GM06990 (cell line): ENCODE data around the gene NFE2L3.
"Not testable (repeated sequence)": the region's sequence is repeated elsewhere in the genome, so short reads cannot be mapped to it uniquely, and the experiment has no call there.

Source experiments
- DNase-seq: peaks from one replicate; pipeline ENCODE4 v3.0.0-alpha.2; 2011; ENCODE audit not compliant: insufficient read length; ENCODE audit errors: extremely low read depth
- H3K27me3 ChIP-seq: replicated peaks from 2 replicates; pipeline ENCODE4 v1.6.0; 2011; ENCODE audit warnings: low read length; ENCODE audit not compliant: control insufficient read depth, insufficient read depth
- H3K36me3 ChIP-seq: 2 replicates; pipeline ENCODE4 v1.5.1; 2011; ENCODE audit warnings: low read length; ENCODE audit not compliant: control insufficient read depth, insufficient read depth
- H3K4me3 ChIP-seq: replicated peaks from 2 replicates; pipeline ENCODE4 v1.5.1; 2011; ENCODE audit warnings: low read depth, mild to moderate bottlenecking, control low read depth, low read length
- TF ChIP-seq, protein P1 (sequence below): IDR thresholded peaks from 2 replicates; pipeline ENCODE4 v1.5.1; 2011; ENCODE audit warnings: low read length, control low read depth, mild to moderate bottlenecking, inconsistent platforms; ENCODE audit not compliant: insufficient read depth, poor library complexity, severe bottlenecking

NFE2L3 gene

DNA sequence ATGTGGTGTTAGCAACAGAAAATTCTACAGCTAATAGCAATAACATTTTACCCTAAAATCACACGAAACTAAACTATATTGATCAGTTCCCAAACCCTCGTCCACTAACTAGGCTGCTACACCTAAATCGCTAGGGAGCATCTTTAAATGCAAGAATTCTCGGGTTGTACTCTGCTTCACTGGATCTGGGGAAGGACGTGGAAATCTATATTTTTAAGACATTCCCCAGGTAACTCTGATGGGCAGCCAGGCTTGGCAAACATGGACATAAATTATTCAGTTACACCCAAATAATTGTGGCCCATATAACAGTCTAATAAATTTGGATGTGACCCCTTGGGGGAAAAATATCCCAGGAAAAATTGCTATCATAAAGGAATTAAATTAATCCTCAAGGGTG lies 36.3 kb upstream of the NFE2L3 start:
- Histone ChIP-seq H3K36me3 (no peaks in the 10 kb centered on the region), H3K27me3 (no peaks in the 10 kb centered on the region), H3K4me3 (no peak overlapping the region)
- TF ChIP-seq, protein P1, sequence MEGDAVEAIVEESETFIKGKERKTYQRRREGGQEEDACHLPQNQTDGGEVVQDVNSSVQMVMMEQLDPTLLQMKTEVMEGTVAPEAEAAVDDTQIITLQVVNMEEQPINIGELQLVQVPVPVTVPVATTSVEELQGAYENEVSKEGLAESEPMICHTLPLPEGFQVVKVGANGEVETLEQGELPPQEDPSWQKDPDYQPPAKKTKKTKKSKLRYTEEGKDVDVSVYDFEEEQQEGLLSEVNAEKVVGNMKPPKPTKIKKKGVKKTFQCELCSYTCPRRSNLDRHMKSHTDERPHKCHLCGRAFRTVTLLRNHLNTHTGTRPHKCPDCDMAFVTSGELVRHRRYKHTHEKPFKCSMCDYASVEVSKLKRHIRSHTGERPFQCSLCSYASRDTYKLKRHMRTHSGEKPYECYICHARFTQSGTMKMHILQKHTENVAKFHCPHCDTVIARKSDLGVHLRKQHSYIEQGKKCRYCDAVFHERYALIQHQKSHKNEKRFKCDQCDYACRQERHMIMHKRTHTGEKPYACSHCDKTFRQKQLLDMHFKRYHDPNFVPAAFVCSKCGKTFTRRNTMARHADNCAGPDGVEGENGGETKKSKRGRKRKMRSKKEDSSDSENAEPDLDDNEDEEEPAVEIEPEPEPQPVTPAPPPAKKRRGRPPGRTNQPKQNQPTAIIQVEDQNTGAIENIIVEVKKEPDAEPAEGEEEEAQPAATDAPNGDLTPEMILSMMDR, result no peak
- DNase-seq, result no peak

DNA sequence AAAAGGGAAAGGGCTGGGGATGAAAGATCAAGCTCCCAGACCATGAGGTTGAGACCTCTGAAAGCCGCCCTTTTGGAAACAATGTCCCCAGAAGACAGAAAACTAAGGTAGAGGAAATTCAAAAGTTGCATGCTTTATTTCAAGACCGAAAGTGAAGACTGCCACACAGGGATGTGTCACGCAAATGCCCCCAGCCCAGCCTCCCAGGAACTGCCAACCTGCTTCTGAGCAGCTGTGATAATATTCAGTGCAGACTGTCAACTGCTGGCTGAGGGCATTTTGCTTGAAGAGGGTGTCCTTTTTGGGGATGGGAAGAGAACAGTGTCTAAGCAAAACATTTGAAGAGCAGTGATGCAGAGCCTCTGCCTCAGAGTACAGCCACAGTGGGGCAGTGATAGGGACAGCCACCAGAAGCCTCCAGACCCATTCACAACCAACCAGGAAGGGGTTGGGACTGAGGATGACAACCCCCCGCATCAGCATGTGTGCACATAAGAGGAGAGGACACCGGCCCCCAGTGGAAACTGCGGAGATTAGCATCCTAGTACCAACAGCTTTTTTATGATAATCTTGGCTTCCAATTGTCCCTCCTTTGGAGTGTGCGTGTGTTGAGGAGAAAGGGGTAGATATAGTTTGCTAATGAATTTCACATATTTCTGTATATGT lies 34.7 kb upstream of the NFE2L3 start:
- DNase-seq, result no peak
- Histone ChIP-seq H3K27me3 (no peaks in the 10 kb centered on the region), H3K36me3 (no peaks in the 10 kb centered on the region), H3K4me3 (no peak overlapping the region; the same call in 1 of the 2 replicates)
- TF ChIP-seq, protein P1, result no peak

DNA sequence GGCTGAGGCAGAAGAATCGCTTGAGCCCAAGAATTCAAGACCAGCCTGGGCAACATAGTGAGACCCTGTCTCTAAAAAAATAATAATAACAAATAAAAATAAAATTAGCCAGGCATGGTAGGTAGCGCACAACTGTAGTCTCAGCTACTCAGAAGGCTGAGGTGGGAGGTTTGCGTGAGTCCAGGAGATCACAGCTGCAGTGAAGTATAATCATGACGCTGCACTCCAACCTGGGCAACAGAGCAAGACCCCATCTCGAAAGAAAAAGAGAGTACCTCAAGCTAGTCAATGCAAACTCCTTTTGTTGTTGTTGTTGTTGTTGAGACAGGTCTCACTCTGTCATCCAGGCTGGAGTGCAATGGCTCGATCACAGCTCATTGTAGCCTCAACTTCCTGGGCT lies 34.0 kb upstream of the NFE2L3 start:
- H3K36me3 ChIP-seq, result no peaks in the 10 kb centered on the region
- no peak for DNase-seq
- H3K4me3 ChIP-seq, result no peak overlapping the region
- TF ChIP-seq, protein P1, result no peak
- H3K27me3 ChIP-seq, result no peaks in the 10 kb centered on the region

DNA sequence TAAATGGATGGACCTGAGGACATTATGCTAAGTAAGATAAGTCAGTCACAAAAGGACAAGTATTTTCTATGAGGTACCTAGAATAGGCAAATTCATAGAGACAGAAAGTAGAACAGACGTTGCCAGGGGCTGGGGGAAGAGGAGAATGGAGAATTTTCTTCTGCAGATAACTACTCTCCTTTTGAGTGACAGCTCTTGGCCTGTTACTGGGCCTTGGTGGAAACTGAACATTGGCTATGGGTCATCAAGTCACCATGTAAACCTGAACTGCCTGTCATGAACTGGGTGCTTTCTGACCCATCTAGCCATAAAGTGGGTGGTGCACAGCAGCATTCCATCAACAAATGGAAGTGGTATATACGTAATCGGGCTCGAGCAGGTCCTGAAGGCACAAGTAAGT lies 29.3 kb upstream of the NFE2L3 start:
- Histone ChIP-seq H3K27me3 (no peaks in the 10 kb centered on the region), H3K36me3 (no peaks in the 10 kb centered on the region), H3K4me3 (no peak overlapping the region)
- no peak for DNase-seq
- TF ChIP-seq, protein P1, result no peak

DNA sequence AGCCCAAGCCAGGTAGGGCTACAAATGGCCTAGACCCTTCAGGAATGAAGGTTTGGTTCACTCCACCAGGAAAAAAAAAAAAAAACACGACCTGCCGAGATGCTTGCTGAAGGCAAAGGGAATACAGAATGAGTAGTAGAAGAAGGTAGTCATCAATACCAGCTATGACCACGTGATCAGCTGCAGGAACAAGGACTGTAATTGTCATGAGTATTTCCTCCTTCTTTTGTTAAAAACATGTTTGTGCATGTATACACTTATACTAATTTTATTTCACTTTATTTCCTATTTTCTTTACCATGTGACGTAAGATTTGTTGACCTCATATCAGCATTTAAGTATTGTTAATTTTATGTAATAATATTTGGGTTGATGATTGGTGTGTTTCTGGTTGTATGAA lies 27.2 kb upstream of the NFE2L3 start:
- not testable (repeated sequence) for H3K27me3 ChIP-seq

DNA sequence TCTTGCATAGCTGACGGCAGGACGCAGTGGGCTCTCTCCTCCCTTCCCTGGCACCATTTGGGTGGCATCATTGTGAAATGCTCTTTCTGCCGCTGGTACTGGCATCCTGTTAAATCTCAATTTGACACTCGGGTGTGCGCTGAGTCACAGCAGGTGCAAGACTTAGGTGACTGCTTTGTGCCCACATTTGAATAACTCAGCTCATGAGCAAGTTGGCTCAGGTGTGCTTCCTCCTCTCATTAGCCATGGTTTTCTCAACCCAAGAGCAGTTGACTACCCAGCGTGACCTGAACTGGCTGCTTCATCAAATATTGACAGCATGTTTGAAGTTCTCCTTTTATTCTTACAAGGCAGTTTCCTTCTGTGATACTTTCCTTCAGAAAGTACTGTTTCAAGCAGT lies 24.6 kb upstream of the NFE2L3 start:
- no peaks in the 10 kb centered on the region for H3K36me3 ChIP-seq
- DNase-seq, result no peak
- no peaks in the 10 kb centered on the region for H3K27me3 ChIP-seq
- no peak overlapping the region for H3K4me3 ChIP-seq
- TF ChIP-seq, protein P1, result no peak

More for the DNA sequence above, 27.2 kb upstream of the NFE2L3 start:
- H3K4me3 ChIP-seq, DNase-seq, H3K36me3 ChIP-seq: not testable (repeated sequence)
